SK-N-SH (cell line): ENCODE results near the gene TFAP2B.

Experiments
- EP300 ChIP-seq, 2 experiments: IDR thresholded peaks; 2 replicates each; pipeline versions ENCODE4 v1.4.0 to v1.6.1; 2012; ENCODE audit warnings: borderline replicate concordance in 1 of 2, low read depth in 1 of 2, low read length in 1 of 2
- GABPA ChIP-seq: IDR thresholded peaks from 2 replicates; pipeline ENCODE4 v1.4.0; 2012; ENCODE audit warnings: low read depth, mild to moderate bottlenecking
- JUND ChIP-seq: IDR thresholded peaks from 2 replicates; pipeline ENCODE4 v1.4.0; 2012
- POLR2AphosphoS5 ChIP-seq: IDR thresholded peaks from 2 replicates; pipeline ENCODE4 v1.6.1; 2012; ENCODE audit warnings: low read depth, low read length
- RAD21 ChIP-seq: IDR thresholded peaks from 2 replicates; pipeline ENCODE4 v1.6.1; 2012; ENCODE audit warnings: mild to moderate bottlenecking, low read length
- RCOR1 ChIP-seq: fragments of 150-350 bp; IDR thresholded peaks from 2 replicates; pipeline ENCODE4 v1.6.1; 2017; ENCODE audit warnings: antibody characterized with exemption, low read length
- REST ChIP-seq: IDR thresholded peaks from 2 replicates; pipeline ENCODE4 v1.6.1; 2012; ENCODE audit warnings: mild to moderate bottlenecking, low read depth, low read length, moderate library complexity
- SMC3 ChIP-seq: IDR thresholded peaks from 2 replicates; pipeline ENCODE4 v1.6.1; 2012; ENCODE audit warnings: low read depth, low read length, improper control_type of control experiment
- USF1 ChIP-seq: IDR thresholded peaks from 2 replicates; pipeline ENCODE4 v1.4.0; 2012; ENCODE audit warnings: low read depth, borderline replicate concordance
- YY1 ChIP-seq: IDR thresholded peaks from 2 replicates; pipeline ENCODE4 v1.4.0; 2012; ENCODE audit warnings: low read depth, mild to moderate bottlenecking
- ZBTB33 ChIP-seq: IDR thresholded peaks from 2 replicates; pipeline ENCODE4 v1.4.0; 2012; ENCODE audit warnings: low read depth, borderline replicate concordance
- TF ChIP-seq, protein P1 (sequence below): fragments of 200-600 bp; sonication (generic); IDR thresholded peaks from 2 replicates; pipeline ENCODE4 v1.6.1; 2017; ENCODE audit warnings: antibody characterized with exemption, mild to moderate bottlenecking, moderate library complexity
- TF ChIP-seq, protein P2 (sequence below): IDR thresholded peaks from 2 replicates; pipeline ENCODE4; 2012

GRCh38 chr6:50826037-50826761 lies 7.5 kb downstream of the TFAP2B start:
- no peak for TF ChIP-seq RAD21
- TF ChIP-seq, protein P1, sequence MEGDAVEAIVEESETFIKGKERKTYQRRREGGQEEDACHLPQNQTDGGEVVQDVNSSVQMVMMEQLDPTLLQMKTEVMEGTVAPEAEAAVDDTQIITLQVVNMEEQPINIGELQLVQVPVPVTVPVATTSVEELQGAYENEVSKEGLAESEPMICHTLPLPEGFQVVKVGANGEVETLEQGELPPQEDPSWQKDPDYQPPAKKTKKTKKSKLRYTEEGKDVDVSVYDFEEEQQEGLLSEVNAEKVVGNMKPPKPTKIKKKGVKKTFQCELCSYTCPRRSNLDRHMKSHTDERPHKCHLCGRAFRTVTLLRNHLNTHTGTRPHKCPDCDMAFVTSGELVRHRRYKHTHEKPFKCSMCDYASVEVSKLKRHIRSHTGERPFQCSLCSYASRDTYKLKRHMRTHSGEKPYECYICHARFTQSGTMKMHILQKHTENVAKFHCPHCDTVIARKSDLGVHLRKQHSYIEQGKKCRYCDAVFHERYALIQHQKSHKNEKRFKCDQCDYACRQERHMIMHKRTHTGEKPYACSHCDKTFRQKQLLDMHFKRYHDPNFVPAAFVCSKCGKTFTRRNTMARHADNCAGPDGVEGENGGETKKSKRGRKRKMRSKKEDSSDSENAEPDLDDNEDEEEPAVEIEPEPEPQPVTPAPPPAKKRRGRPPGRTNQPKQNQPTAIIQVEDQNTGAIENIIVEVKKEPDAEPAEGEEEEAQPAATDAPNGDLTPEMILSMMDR = no peak
- TF ChIP-seq POLR2AphosphoS5 = no peak
- no peak for TF ChIP-seq SMC3
- TF ChIP-seq RCOR1 = no peak
- TF ChIP-seq REST = no peak
- TF ChIP-seq USF1 = no peak
- TF ChIP-seq EP300 (IDR thresholded peaks at IDR 0.05; ENCODE audit: borderline replicate concordance in 1 of 2, low read depth in 1 of 2, low read length in 1 of 2) = no peak
- TF ChIP-seq, protein P2, sequence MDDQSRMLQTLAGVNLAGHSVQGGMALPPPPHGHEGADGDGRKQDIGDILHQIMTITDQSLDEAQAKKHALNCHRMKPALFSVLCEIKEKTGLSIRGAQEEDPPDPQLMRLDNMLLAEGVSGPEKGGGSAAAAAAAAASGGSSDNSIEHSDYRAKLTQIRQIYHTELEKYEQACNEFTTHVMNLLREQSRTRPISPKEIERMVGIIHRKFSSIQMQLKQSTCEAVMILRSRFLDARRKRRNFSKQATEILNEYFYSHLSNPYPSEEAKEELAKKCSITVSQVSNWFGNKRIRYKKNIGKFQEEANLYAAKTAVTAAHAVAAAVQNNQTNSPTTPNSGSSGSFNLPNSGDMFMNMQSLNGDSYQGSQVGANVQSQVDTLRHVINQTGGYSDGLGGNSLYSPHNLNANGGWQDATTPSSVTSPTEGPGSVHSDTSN = no peak
- TF ChIP-seq YY1 = no peak
- no peak for TF ChIP-seq GABPA
- no peak for TF ChIP-seq ZBTB33
- no peak for TF ChIP-seq JUND
